ENCODE measurements around the gene SDC3. TPM values are rescaled to one million over a fixed set of nuclear protein-coding genes. Genes with fewer than 3 reads are reported as not detected.

The SDC3 gene
- total and polyA plus RNA-seq, 2 of the 8 experiments (the other 6 are each of a cell fraction or from before 2014, with no cell fraction given), result 7.0 to 27.0 TPM

GRCh38 chr1:30882678-30883388 lies 25.7 kb downstream of the SDC3 start:
- H3K56ac ChIP-seq (replicated peaks; ENCODE audit: insufficient read length, low read depth, low read length), result no peak overlapping the region
- H3K23ac ChIP-seq (ENCODE audit: insufficient read length), result no peak overlapping the region
- no peak overlapping the region for H2BK5ac ChIP-seq (ENCODE audit: low read depth, low read length)
- H3K23me2 ChIP-seq (ENCODE audit: low read depth, low read length), result no peaks in the 10 kb centered on the region
- no peaks in the 10 kb centered on the region for H3K9me3 ChIP-seq (ENCODE audit: insufficient read depth in 2 of 2, low read depth in 1 of 2, low read length in 1 of 2)
- H3K9ac ChIP-seq (replicated peaks in 1 of 4; ENCODE audit: extremely low read depth in 1 of 4, low read depth in 3 of 4, low read length in 3 of 4), result no peak overlapping the region
- no peak for FAIRE-seq
- no peaks in the 10 kb centered on the region for H3K27me3 ChIP-seq (replicated peaks in 1 of 4; ENCODE audit: control insufficient read depth in 3 of 4, extremely low read depth in 1 of 4, insufficient read depth in 3 of 4, low read length in 3 of 4)
- no peak overlapping the region for H2BK12ac ChIP-seq (ENCODE audit: low read depth, low read length)
- no peak overlapping the region for H3K4ac ChIP-seq (replicated peaks; ENCODE audit: insufficient read length, low read depth, low read length)
- CTCF ChIA-PET (ENCODE audit: partially characterized antibody), result interaction anchor here (0.5 to 2.5 kb wide), 10 partner anchors 8 to 105 kb away, joined by 3 to 7 read pairs (median 3); no protein-coding TSS in a partner anchor
- POLR2A ChIA-PET (ENCODE audit: partially characterized antibody), result interaction anchor here (0.6 to 1.2 kb wide), 3 partner anchors 8 to 50 kb away, joined by 3 to 4 read pairs (median 3); no protein-coding TSS in a partner anchor
- H3K4me3 ChIP-seq (ENCODE audit: extremely low read depth in 1 of 4, insufficient read depth in 2 of 4, low read depth in 3 of 4, low read length in 4 of 4), result no peak overlapping the region
- WGBS, 2 experiments (ENCODE audit: extremely low coverage in 1 of 2, insufficient coverage in 1 of 2, insufficient read length in 1 of 2, insufficient replicate concordance in 2 of 2, low coverage in 1 of 2, low lambda C conversion rate in 2 of 2, missing lambda C conversion rate in 1 of 2), result 89% methylated on average over 14 of the region's 14 CpGs; no CpG with 5 or more reads in 1 of the 2 experiments
- no peak overlapping the region for H3K4me2 ChIP-seq (ENCODE audit: insufficient read depth in 1 of 2, low read depth in 2 of 2, low read length in 2 of 2)
- H3K4me1 ChIP-seq (replicated peaks in 1 of 4; ENCODE audit: control insufficient read depth in 3 of 4, insufficient read depth in 4 of 4, low read length in 3 of 4), result peaks cover 8 to 28% (median 16%) of the 10 kb centered on the region in 4 experiments
- H2BK120ac ChIP-seq (replicated peaks; ENCODE audit: low read depth, low read length), result no peak overlapping the region
- no peaks in the 10 kb centered on the region; a peak in 1 of 4 replicates for H3K79me2 ChIP-seq (ENCODE audit: control insufficient read depth in 1 of 2, insufficient read depth in 2 of 2, low read length in 2 of 2)
- no peaks in the 10 kb centered on the region for H3K36me3 ChIP-seq (ENCODE audit: control insufficient read depth in 2 of 4, insufficient read depth in 4 of 4, low read length in 3 of 4)
- H4K5ac ChIP-seq (ENCODE audit: insufficient read length, low read depth, low read length), result no peak overlapping the region
- H3K14ac ChIP-seq (ENCODE audit: insufficient read length), result no peak overlapping the region
- H2AK5ac ChIP-seq (ENCODE audit: low read depth, low read length), result no peak overlapping the region
- TF ChIP-seq ATF2 (IDR thresholded peaks at IDR 0.05; ENCODE audit: low read length), result no peak
- TF ChIP-seq JUN (IDR thresholded peaks at IDR 0.05; ENCODE audit: low read depth, low read length), result no peak
- no peak for TF ChIP-seq POLR2AphosphoS5 (IDR thresholded peaks at IDR 0.05; ENCODE audit: low read depth, low read length)
- no peak for TF ChIP-seq MAX (IDR thresholded peaks at IDR 0.05)
- TF ChIP-seq JUND (IDR thresholded peaks at IDR 0.05; ENCODE audit: low read length), result no peak
- no peak for TF ChIP-seq SP4 (IDR thresholded peaks at IDR 0.05; ENCODE audit: low read length)
- H4K20me1 ChIP-seq (replicated peaks in 1 of 2; ENCODE audit: control insufficient read depth in 1 of 2, insufficient read depth in 2 of 2, low read length in 2 of 2), result peaks cover 9 to 14% of the 10 kb centered on the region in 2 experiments
- H2AFZ ChIP-seq (ENCODE audit: low read length), result no peak overlapping the region
- no peak overlapping the region for H2BK20ac ChIP-seq (ENCODE audit: low read length)
- no peak overlapping the region for H4K91ac ChIP-seq (replicated peaks; ENCODE audit: insufficient read length, low read length)
- DNase-seq (ENCODE audit: low read depth in 1 of 2, low spot score in 2 of 2), result no peak
- peaks cover 13% of the 10 kb centered on the region for H3K79me1 ChIP-seq (ENCODE audit: low read depth, low read length)
- H2BK15ac ChIP-seq (ENCODE audit: low read length), result no peak overlapping the region
- no peak overlapping the region for H4K8ac ChIP-seq (ENCODE audit: extremely low read depth, insufficient read depth, low read length)
- no peak overlapping the region for H3K18ac ChIP-seq (ENCODE audit: extremely low read depth, low read length)
- no peak overlapping the region for H3K27ac ChIP-seq (ENCODE audit: low read depth, low read length)
